Upper lobe of left lung (tissue), 6 donors: Measurements from ENCODE around the gene SLC22A12. TPM values are rescaled to one million over a fixed set of nuclear protein-coding genes. Genes with fewer than 3 reads are reported as not detected.

Experiments
- ATAC-seq, 2 donors: fragments of 200-7000 bp; cut with Tn5 transposase; one replicate each; pipeline ENCODE4 v1.9.1; 2022; ENCODE audit warnings: mild to moderate bottlenecking in 2 of 2, moderate library complexity in 2 of 2; ENCODE audit not compliant: low FRiP score in 2 of 2
- DNase-seq, 2 donors: peaks; one replicate each; pipeline ENCODE4 v3.0.0-alpha.2; 2019 to 2020
- H3K27ac ChIP-seq, 4 donors: fragments of 200-600 bp; sonication (generic); one replicate each; pipeline ENCODE4 v1.5.1; 2016 to 2019
- H3K27me3 ChIP-seq, 4 donors: fragments of 200-600 bp; sonication (generic); one replicate each; pipeline ENCODE4 v1.5.1; 2017 to 2019
- H3K36me3 ChIP-seq, 4 donors: fragments of 200-600 bp; sonication (generic); one replicate each; pipeline ENCODE4 v1.5.1; 2016 to 2019
- H3K4me1 ChIP-seq, 4 donors: fragments of 200-600 bp; sonication (generic); one replicate each; pipeline ENCODE4 v1.5.1; 2018 to 2019
- H3K4me3 ChIP-seq, 4 donors: fragments of 200-600 bp; sonication (generic); one replicate each; pipeline ENCODE4 v1.5.1; 2017 to 2019; ENCODE audit warnings: mild to moderate bottlenecking in 2 of 4, moderate library complexity in 1 of 4
- H3K9me3 ChIP-seq, 4 donors: fragments of 200-600 bp; sonication (generic); one replicate each; pipeline ENCODE4 v1.5.1; 2018 to 2019
- EP300 ChIP-seq, 4 donors: sonication (generic); formaldehyde crosslinking; IDR thresholded peaks; one replicate each; pipeline ENCODE4 v1.5.1; 2017; ENCODE audit warnings: antibody characterized with exemption in 4 of 4, control low read depth in 2 of 4
- POLR2A ChIP-seq, 4 donors: fragments of 450-650 bp; IDR thresholded peaks; one replicate each; pipeline ENCODE4 v1.5.1; 2016 to 2017; ENCODE audit warnings: antibody characterized with exemption in 4 of 4, mild to moderate bottlenecking in 2 of 4
- POLR2AphosphoS5 ChIP-seq, 2 donors: sonication (generic); formaldehyde crosslinking; IDR thresholded peaks; one replicate each; pipeline ENCODE4 v1.5.1; 2017; ENCODE audit warnings: antibody characterized with exemption in 2 of 2
- WGBS, 2 donors: methylation state at CpG; one replicate each; pipeline ENCODE4 v1.1.5; 2017 to 2018; 5-methylcytosine and 5-hydroxymethylcytosine counted together
- total RNA-seq, 6 donors: library from RNA; depleted of rRNA in 4 of 6; stranded (reverse); fragments of >200 nt in 4 of 6; gene quantifications; one replicate each; pipeline versions ENCODE4 v1.1.0 to v1.2.1, GENCODE V29; 2016 to 2021
- TF ChIP-seq, protein P1 (sequence below), 6 experiments: fragments of 450-650 bp in 4 of 6; fragments of 200-600 bp in 2 of 6; sonication (generic) in 2 of 6; IDR thresholded peaks; one replicate each; pipeline ENCODE4 v1.5.1; 2016 to 2019; ENCODE audit warnings: antibody characterized with exemption in 6 of 6
- donor health status: DM: no; HTN: no; CAD: no; lungs with moderate emphysema.
- donor health status: DM: no; HTN: yes; CAD: no; lungs with severe emphysema.

SLC22A12 gene
- total RNA-seq, 6 donors from 2014 or later: not detected

DNA sequence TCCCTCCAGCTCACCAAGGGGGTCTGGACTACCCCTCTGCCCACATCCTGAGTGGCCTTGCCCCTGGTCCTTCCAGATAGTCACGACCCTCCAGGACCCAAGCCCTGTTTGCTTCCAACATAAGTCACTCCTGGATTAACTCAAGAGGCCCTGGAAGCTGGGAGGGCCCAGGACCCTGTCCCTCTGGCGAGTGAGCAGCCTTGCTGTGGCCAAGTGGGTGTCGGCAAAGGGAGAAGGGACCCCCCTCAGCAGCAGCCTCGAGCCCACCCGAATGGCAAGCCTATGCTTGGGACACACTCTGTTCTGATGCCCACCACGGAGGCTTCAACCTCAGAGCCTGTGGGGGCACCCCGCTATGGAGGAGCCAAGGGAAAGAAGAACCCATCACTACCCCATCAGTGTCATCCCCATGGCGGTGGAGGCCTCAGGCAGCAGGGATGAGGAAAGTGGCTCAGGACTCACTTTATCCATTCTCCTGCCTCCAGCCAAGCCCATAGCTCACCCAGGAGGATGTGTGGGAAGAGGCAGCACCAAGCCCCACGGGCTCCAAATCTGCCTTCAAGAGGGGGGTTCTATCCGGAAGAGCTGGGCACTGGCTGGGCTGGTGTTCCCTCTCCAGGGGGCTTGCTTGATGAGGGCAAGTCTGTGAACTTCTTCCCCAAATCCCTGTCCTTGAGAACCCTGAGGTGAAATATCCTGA is 12.5 kb downstream of the SLC22A12 start:
- TF ChIP-seq EP300 (IDR thresholded peaks at IDR 0.05) (no peak), POLR2AphosphoS5 (IDR thresholded peaks at IDR 0.05) (no peak)
- DNase-seq (no peak), ATAC-seq (no peak)
- no peaks in the 10 kb centered on the region for H3K9me3 ChIP-seq
- no peaks in the 10 kb centered on the region for H3K36me3 ChIP-seq
- no peak overlapping the region for H3K27ac ChIP-seq
- H3K4me3 ChIP-seq: no peak overlapping the region
- 81% methylated on average over 4 to 10 of the region's 10 CpGs for WGBS, 2 donors
- H3K27me3 ChIP-seq: peaks cover 0 to 7% (median 3%) of the 10 kb centered on the region in 4 donors
- peaks cover 0 to 9% (median 3%) of the 10 kb centered on the region in 4 donors for H3K4me1 ChIP-seq

DNA sequence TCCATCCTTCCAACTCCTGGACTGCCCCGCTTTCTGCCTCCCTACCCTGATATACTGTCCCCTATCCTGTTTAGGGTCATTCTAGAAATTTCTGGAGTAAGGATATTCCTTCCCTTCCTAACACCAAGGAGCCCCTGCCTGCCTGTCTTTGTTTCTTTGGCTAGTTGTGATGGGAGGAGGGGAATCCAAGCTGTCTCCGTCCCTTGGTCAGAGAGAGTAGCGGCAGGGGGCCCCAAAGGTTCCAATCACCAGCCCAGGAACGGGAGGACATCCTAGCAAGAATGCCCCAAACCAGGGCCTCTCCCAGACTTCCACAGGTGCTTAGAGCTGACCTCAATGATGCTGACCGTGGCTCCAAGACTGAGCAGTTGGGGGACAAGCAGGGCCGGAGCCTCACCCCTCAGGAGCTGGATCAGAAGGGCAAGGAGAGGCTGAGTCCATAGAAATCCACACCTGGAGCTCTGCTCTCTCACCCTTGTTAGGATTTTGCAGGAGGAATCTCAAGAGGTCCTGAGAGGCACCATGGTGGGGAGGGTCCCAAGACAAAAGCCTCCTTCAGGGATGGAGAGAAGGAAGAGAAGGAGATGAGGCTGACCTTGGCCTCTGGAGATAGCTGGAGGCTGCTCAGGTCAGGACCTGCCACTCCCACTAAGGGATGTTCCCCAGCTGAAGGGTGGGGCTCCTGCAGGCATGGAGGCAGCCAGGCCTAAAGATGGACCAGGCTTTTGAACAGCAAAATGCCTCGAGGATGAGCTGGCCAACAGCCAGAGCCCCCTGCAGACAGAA is 13.6 kb downstream of the SLC22A12 start:
- Histone ChIP-seq H3K36me3 (no peaks in the 10 kb centered on the region), H3K27me3 (peaks cover 0 to 7% (median 3%) of the 10 kb centered on the region in 4 donors), H3K4me3 (no peak overlapping the region), H3K4me1 (peaks cover 0 to 9% (median 3%) of the 10 kb centered on the region in 4 donors), H3K27ac (no peak overlapping the region), H3K9me3 (no peaks in the 10 kb centered on the region)
- no peak for TF ChIP-seq POLR2A (IDR thresholded peaks at IDR 0.05)
- TF ChIP-seq POLR2AphosphoS5 (IDR thresholded peaks at IDR 0.05): no peak
- TF ChIP-seq EP300 (IDR thresholded peaks at IDR 0.05): no peak
- TF ChIP-seq, protein P1, sequence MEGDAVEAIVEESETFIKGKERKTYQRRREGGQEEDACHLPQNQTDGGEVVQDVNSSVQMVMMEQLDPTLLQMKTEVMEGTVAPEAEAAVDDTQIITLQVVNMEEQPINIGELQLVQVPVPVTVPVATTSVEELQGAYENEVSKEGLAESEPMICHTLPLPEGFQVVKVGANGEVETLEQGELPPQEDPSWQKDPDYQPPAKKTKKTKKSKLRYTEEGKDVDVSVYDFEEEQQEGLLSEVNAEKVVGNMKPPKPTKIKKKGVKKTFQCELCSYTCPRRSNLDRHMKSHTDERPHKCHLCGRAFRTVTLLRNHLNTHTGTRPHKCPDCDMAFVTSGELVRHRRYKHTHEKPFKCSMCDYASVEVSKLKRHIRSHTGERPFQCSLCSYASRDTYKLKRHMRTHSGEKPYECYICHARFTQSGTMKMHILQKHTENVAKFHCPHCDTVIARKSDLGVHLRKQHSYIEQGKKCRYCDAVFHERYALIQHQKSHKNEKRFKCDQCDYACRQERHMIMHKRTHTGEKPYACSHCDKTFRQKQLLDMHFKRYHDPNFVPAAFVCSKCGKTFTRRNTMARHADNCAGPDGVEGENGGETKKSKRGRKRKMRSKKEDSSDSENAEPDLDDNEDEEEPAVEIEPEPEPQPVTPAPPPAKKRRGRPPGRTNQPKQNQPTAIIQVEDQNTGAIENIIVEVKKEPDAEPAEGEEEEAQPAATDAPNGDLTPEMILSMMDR (IDR thresholded peaks at IDR 0.05): no peak
- ATAC-seq (no peak), DNase-seq (no peak)
- 64 to 77% methylated on average over 6 to 7 of the region's 7 CpGs for WGBS, 2 donors

DNA sequence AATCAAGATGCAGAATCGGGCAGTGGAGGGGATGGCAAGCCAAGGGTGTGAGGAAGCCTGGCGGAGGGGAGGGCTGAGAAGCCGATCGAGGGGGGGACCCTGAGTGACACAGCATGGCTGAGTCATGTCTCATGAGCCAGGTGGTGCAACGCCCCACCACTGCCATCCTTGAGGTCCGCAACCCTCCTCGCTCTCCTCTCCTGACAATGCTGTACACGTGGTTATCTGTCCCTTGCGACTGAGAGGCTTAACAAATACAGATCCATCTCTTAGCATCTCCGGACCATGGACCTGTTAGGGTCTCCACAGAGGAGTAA is 14.2 kb downstream of the SLC22A12 start:
- peaks cover 0 to 7% (median 3%) of the 10 kb centered on the region in 4 donors for H3K27me3 ChIP-seq
- H3K4me3 ChIP-seq: no peak overlapping the region
- no peak overlapping the region for H3K27ac ChIP-seq
- 63 to 70% methylated on average over 10 of the region's 10 CpGs for WGBS, 2 donors
- DNase-seq: no peak
- no peaks in the 10 kb centered on the region for H3K9me3 ChIP-seq
- TF ChIP-seq EP300 (IDR thresholded peaks at IDR 0.05) (no peak), POLR2A (IDR thresholded peaks at IDR 0.05) (no peak)
- no peaks in the 10 kb centered on the region for H3K36me3 ChIP-seq
- no peak for ATAC-seq
- H3K4me1 ChIP-seq: peaks cover 0 to 9% (median 3%) of the 10 kb centered on the region in 4 donors

DNA sequence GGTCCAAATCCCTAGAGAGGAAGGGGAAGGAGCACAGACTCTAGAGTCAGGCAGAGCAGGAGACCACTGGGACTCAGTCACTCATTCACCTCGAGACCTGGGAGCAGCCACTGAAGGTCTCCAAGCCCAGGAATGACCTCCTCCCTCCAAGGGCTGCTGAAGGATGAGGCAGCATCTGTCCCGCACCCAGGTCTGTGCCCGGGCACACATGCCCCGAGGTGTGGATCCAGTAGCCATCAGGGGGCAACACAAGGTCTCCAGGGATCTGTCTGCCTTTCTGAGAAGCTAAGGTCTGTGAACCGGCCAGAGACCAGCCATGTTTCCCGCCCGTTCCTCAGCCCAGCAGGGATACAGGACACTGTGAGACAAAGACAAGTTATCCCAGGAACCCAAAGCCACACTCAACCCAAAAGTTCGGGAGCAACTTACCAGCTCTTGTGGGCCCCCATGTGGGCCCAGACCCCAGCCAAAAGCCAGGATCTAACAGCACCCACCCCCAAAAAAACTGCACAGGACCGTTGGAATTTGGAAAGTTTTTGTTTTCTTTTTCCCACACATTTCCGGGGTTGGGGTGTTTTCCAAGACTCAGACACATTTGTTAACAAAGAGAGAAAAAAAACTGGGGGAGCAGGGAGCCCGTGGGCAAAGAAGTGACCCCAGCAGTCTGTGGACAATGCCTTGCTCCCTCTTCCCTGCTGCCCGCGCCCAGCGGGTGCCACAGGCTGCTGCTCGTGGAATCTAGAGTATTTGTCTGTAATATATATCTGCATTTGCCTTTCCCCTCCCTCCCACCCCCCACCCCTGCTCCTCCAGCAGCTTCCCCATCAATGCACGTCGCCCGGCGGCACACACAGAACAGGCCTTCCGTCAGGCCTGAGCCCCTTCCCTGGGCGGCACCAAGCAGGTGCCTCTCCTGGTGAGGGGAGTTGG is 14.9 kb downstream of the SLC22A12 start:
- Histone ChIP-seq H3K36me3 (no peaks in the 10 kb centered on the region), H3K4me3 (no peak overlapping the region), H3K9me3 (no peaks in the 10 kb centered on the region), H3K4me1 (peaks cover 0 to 9% (median 3%) of the 10 kb centered on the region in 4 donors), H3K27ac (no peak overlapping the region), H3K27me3 (peaks cover 0 to 7% (median 3%) of the 10 kb centered on the region in 4 donors)
- DNase-seq (no peak), ATAC-seq (no peak)
- no peak for TF ChIP-seq EP300 (IDR thresholded peaks at IDR 0.05)
- TF ChIP-seq POLR2AphosphoS5 (IDR thresholded peaks at IDR 0.05): no peak
- no peak for TF ChIP-seq POLR2A (IDR thresholded peaks at IDR 0.05)
- TF ChIP-seq, protein P1 (IDR thresholded peaks at IDR 0.05): no peak
- 69 to 76% methylated on average over 14 to 20 of the region's 21 CpGs for WGBS, 2 donors

DNA sequence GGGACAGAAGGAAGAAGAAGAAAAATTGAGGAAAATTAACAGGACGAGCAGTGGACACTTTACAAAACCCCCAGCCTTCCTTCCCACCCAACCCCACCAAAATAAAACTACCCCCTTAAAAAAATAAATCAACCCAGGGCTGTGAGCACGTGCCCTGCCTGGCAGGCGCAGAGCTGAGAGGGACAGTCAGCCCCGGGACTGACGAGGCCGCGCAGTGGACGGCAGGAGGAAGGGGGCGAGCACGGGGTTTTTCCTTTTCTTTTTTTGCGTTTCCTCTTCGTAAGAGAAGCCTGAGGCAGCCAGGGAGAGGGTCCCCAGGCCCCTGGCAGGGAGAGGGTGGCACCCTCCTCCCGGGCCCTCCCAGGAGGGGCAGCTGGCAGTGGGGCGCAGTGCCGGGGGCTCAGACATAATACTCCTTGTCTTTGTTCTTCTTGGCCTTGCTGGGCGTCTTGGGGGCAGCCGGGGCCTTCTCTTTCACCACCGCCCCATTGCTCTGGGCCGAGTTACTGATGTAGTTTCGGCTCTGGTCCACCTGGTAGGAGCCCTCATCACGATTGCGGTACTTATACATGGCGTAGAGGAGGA is 15.9 kb downstream of the SLC22A12 start:
- H3K9me3 ChIP-seq: no peaks in the 10 kb centered on the region
- no peak overlapping the region for H3K27ac ChIP-seq
- TF ChIP-seq, protein P1 (IDR thresholded peaks at IDR 0.05): no peak
- TF ChIP-seq EP300 (IDR thresholded peaks at IDR 0.05) (no peak), POLR2A (IDR thresholded peaks at IDR 0.05) (no peak), POLR2AphosphoS5 (IDR thresholded peaks at IDR 0.05) (no peak)
- no peak overlapping the region for H3K4me3 ChIP-seq
- WGBS, 2 donors: 64 to 66% methylated on average over 14 to 23 of the region's 23 CpGs
- peaks cover 0 to 9% (median 3%) of the 10 kb centered on the region in 4 donors for H3K4me1 ChIP-seq
- ATAC-seq (no peak), DNase-seq (no peak)
- H3K27me3 ChIP-seq: peaks cover 0 to 7% (median 3%) of the 10 kb centered on the region in 4 donors
- no peaks in the 10 kb centered on the region for H3K36me3 ChIP-seq
